ENCODE results near the gene MAP3K14.

The MAP3K14 gene

GRCh38 chr17:45292696-45293412 lies 24.0 kb downstream of the MAP3K14 start:
- Mint-ChIP-seq H3K27ac (peak overlapping the region; percentile 92), H3K4me1 (peaks cover 65 to 90% of the 10 kb centered on the region in 2 donors), H3K9me3 (peaks cover 0 to 1% of the 10 kb centered on the region in 2 donors), H3K27me3 (no peaks in the 10 kb centered on the region), H3K36me3 (peaks cover 77 to 80% of the 10 kb centered on the region in 2 donors), H3K4me3 (peak overlapping the region; percentile 61 to 69)
- DNase-seq (no peak), ATAC-seq (replicated peaks) (no peak)

GRCh38 chr17:45291171-45291805 lies 25.5 kb downstream of the MAP3K14 start:
- Mint-ChIP-seq H3K27me3 (no peaks in the 10 kb centered on the region), H3K27ac (peak overlapping the region; percentile 94), H3K9me3 (no peaks in the 10 kb centered on the region), H3K4me1 (peaks cover 53 to 86% of the 10 kb centered on the region in 2 donors), H3K36me3 (peaks cover 68 to 75% of the 10 kb centered on the region in 2 donors), H3K4me3 (peak overlapping the region; percentile 41 to 53)
- no peak for DNase-seq
- ATAC-seq (replicated peaks) = no peak

- DNase-seq = no peak
- H3K36me3 Mint-ChIP-seq = peaks cover 63 to 71% of the 10 kb centered on the region in 2 donors
- no peaks in the 10 kb centered on the region for H3K9me3 Mint-ChIP-seq
- ATAC-seq (replicated peaks) = no peak
- no peaks in the 10 kb centered on the region for H3K27me3 Mint-ChIP-seq
- H3K27ac Mint-ChIP-seq = peak overlapping the region; percentile 94
- peak overlapping the region; percentile 29 to 30 for H3K4me3 Mint-ChIP-seq
- H3K4me1 Mint-ChIP-seq = peaks cover 48 to 81% of the 10 kb centered on the region in 2 donors
These were observed 26.5 kb downstream of the MAP3K14 start for GRCh38 chr17:45290269-45290765.

GRCh38 chr17:45289301-45290268 lies 27.2 kb downstream of the MAP3K14 start:
- Mint-ChIP-seq H3K27me3 (no peaks in the 10 kb centered on the region), H3K9me3 (no peaks in the 10 kb centered on the region), H3K4me1 (peaks cover 51 to 81% of the 10 kb centered on the region in 2 donors), H3K27ac (peak overlapping the region; percentile 94), H3K36me3 (peaks cover 68 to 75% of the 10 kb centered on the region in 2 donors), H3K4me3 (peak overlapping the region in 1 of 2 donors; percentile 36)
- ATAC-seq (replicated peaks) (no peak), DNase-seq (no peak)

- no peaks in the 10 kb centered on the region for H3K27me3 Mint-ChIP-seq
- peaks cover 73 to 78% of the 10 kb centered on the region in 2 donors for H3K36me3 Mint-ChIP-seq
- peak overlapping the region in 1 of 2 donors; percentile 7 for H3K4me3 Mint-ChIP-seq
- H3K27ac Mint-ChIP-seq = peak overlapping the region; percentile 84
- peaks cover 50 to 81% of the 10 kb centered on the region in 2 donors for H3K4me1 Mint-ChIP-seq
- no peaks in the 10 kb centered on the region for H3K9me3 Mint-ChIP-seq
- no peak for ATAC-seq (replicated peaks)
- no peak for DNase-seq
These were observed 28.0 kb downstream of the MAP3K14 start for GRCh38 chr17:45288825-45289224.

- Mint-ChIP-seq H3K27ac (peak overlapping the region; percentile 47), H3K9me3 (no peaks in the 10 kb centered on the region), H3K4me1 (peaks cover 46 to 79% of the 10 kb centered on the region in 2 donors), H3K4me3 (no peak overlapping the region), H3K36me3 (peaks cover 71 to 77% of the 10 kb centered on the region in 2 donors), H3K27me3 (no peaks in the 10 kb centered on the region)
- DNase-seq (no peak), ATAC-seq (replicated peaks) (no peak)
These were observed 29.0 kb downstream of the MAP3K14 start for GRCh38 chr17:45287526-45288500.

- Mint-ChIP-seq H3K36me3 (peaks cover 64 to 71% of the 10 kb centered on the region in 2 donors), H3K4me3 (no peak overlapping the region), H3K4me1 (peaks cover 36 to 70% of the 10 kb centered on the region in 2 donors), H3K27ac (peak overlapping the region; percentile 59), H3K9me3 (no peaks in the 10 kb centered on the region), H3K27me3 (no peaks in the 10 kb centered on the region)
- no peak for DNase-seq
- ATAC-seq (replicated peaks) = no peak
These were observed 30.5 kb downstream of the MAP3K14 start for GRCh38 chr17:45286286-45286685.

GRCh38 chr17:45284176-45285140 lies 32.4 kb downstream of the MAP3K14 start:
- ATAC-seq (replicated peaks) = peak; percentile 49 to 50
- no peak for DNase-seq
- no peaks in the 10 kb centered on the region for H3K9me3 Mint-ChIP-seq
- H3K27me3 Mint-ChIP-seq = no peaks in the 10 kb centered on the region
- peaks cover 59 to 64% of the 10 kb centered on the region in 2 donors for H3K36me3 Mint-ChIP-seq
- peak overlapping the region; percentile 88 for H3K27ac Mint-ChIP-seq
- H3K4me3 Mint-ChIP-seq = peak overlapping the region; percentile 37 to 41
- peaks cover 28 to 64% of the 10 kb centered on the region in 2 donors for H3K4me1 Mint-ChIP-seq

- H3K9me3 Mint-ChIP-seq = no peaks in the 10 kb centered on the region
- H3K27ac Mint-ChIP-seq = peak overlapping the region; percentile 88
- peaks cover 29 to 67% of the 10 kb centered on the region in 2 donors for H3K4me1 Mint-ChIP-seq
- H3K36me3 Mint-ChIP-seq = peaks cover 58 to 63% of the 10 kb centered on the region in 2 donors
- no peak overlapping the region for H3K4me3 Mint-ChIP-seq
- ATAC-seq (replicated peaks) (no peak), DNase-seq (no peak)
- H3K27me3 Mint-ChIP-seq = no peaks in the 10 kb centered on the region
These were observed 33.1 kb downstream of the MAP3K14 start for GRCh38 chr17:45283711-45284110.

- peaks cover 56 to 64% of the 10 kb centered on the region in 2 donors for H3K36me3 Mint-ChIP-seq
- H3K4me1 Mint-ChIP-seq = peaks cover 32 to 72% of the 10 kb centered on the region in 2 donors
- no peak overlapping the region for H3K4me3 Mint-ChIP-seq
- H3K27me3 Mint-ChIP-seq = no peaks in the 10 kb centered on the region
- ATAC-seq (replicated peaks) = no peak
- H3K27ac Mint-ChIP-seq = peak overlapping the region; percentile 89
- no peak for DNase-seq
- no peaks in the 10 kb centered on the region for H3K9me3 Mint-ChIP-seq
These were observed 33.9 kb downstream of the MAP3K14 start for GRCh38 chr17:45282683-45283644.

GRCh38 chr17:45279898-45280297 lies 36.9 kb downstream of the MAP3K14 start:
- Mint-ChIP-seq H3K4me1 (peaks cover 34 to 62% of the 10 kb centered on the region in 2 donors), H3K4me3 (peak overlapping the region; percentile 25 to 39), H3K36me3 (peaks cover 49 to 58% of the 10 kb centered on the region in 2 donors), H3K27ac (peak overlapping the region; percentile 85), H3K27me3 (no peaks in the 10 kb centered on the region), H3K9me3 (no peaks in the 10 kb centered on the region)
- DNase-seq = no peak
- ATAC-seq (replicated peaks) = no peak

All from stimulated activated naive B cell treated with anti-CD40 and anti-IgM and Interleukin-4, amounts not matched to agents 10 μg/mL and 1 μg/mL and 100 μg/mL, for 72 hours (primary cell).